T-helper 22 cell (primary cell): ENCODE measurements around the gene MGAT4C.
"Not testable (repeated sequence)": the region's sequence is repeated elsewhere in the genome, so short reads cannot be mapped to it uniquely, and the experiment has no call there.

Source experiments
- DNase-seq: peaks from one replicate; pipeline ENCODE4 v3.0.0-alpha.2; 2020; ENCODE audit warnings: low read depth

MGAT4C gene

GRCh38 chr12:86134561-86134960 lies 121.6 kb downstream of the MGAT4C start:
- no peak for DNase-seq

- DNase-seq = not testable (repeated sequence)
Measured at GRCh38 chr12:86126900-86127299, 129.3 kb downstream of the MGAT4C start.

- no peak for DNase-seq
Measured at GRCh38 chr12:86122846-86123468, 133.2 kb downstream of the MGAT4C start.

DNA sequence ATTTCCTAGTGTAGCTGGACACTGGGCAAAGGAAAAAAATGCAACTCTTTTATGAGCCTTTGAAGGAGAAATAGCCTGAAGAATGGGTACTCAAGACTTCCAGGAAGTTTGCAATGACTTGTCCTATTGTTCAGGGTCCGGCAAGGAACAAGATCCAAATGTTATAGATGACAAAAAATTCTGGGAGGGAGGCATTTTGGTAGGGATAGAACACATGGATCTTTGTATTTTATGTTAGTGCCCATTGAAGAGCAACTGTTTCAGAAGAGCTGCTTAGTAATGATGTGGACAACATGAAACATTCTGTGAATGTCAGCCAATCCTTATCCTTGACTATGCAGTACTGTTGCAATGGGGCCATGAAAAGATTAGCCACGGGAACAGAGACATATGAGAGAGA lies 138.0 kb downstream of the MGAT4C start:
- no peak for DNase-seq

GRCh38 chr12:86117711-86118110 lies 138.5 kb downstream of the MGAT4C start:
- DNase-seq = no peak

- DNase-seq = no peak
Measured at GRCh38 chr12:86104087-86104486, 152.1 kb downstream of the MGAT4C start.

DNA sequence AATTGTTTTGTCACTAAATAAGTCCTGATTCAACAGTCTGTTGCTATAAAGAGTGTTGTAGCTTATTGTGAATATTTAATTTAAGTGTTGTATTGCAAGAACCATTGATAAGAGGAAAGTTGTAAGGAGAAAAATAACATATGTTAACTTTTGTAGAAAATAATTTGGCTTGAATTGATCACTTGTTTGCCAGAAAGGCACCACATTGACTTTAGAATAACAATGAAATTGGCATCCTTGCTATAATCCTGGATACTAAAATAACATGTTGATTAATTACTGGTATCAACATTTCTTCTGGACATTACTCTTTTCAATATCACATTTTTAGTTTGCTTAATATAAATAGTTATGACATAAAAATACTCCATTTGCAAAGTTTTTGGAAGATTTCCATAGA lies 159.0 kb downstream of the MGAT4C start:
- DNase-seq = no peak

GRCh38 chr12:86091681-86092080 lies 164.5 kb downstream of the MGAT4C start:
- no peak for DNase-seq

GRCh38 chr12:86081843-86082242 lies 174.3 kb downstream of the MGAT4C start:
- DNase-seq = no peak

DNA sequence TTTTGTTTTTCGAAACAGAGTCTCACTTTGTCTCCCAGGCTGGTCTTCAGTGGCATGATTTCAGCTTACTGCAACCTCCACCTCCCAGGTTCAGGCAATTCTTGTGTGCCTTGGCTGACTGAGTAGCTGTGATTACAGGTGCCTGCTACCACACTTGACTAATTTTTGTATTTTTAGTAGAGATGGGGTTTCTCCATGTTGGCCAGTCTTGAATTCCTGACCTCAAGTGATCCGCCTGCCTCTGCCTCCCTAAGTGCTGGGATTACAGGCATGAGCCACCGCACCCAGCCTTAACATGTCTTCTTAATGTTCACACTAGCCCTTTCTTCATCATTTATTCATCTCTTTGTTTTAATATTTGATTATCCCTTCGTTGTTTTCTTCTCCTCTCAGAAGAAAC lies 197.1 kb downstream of the MGAT4C start:
- DNase-seq = not testable (repeated sequence)

DNA sequence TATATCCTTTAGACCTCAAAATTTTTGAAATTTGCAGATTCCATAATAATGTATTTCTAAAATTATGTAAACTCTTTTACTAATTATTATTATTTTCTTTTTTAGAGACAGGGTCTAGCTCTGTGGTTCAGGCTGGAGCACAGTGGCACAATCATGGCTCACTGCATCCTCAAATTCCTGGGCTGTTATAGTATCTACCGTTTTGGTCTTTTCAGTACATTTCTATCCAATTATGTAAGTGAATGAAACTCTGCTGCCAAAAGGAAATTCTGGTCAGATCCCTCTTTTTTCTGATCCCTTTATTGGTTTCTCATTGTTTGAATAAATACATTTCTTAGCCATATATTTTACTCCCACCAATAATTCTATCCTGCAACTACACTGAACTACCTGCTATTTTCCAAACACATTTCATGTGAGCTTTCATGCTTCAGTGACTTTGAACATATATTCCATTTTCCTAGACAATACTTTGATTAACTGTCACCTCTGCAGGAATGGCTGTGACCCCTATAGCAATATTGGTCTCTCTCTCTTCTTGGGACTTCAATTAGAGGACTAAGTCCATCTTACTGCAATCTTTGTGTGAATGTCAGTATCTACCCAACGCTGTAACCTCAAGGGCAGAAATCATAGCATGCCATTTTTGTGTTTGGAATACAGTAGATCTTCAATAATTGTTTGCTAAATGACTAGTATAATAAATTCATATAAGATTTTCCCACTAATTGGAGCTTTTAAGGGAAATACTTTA lies 198.9 kb downstream of the MGAT4C start:
- DNase-seq = no peak

GRCh38 chr12:86052921-86053320 lies 203.3 kb downstream of the MGAT4C start:
- no peak for DNase-seq

- DNase-seq = no peak
Measured at GRCh38 chr12:86050010-86050409, 206.2 kb downstream of the MGAT4C start.

- no peak for DNase-seq
Measured at GRCh38 chr12:86044396-86044795, 211.8 kb downstream of the MGAT4C start.

- no peak for DNase-seq
Measured at GRCh38 chr12:86042062-86042461, 214.1 kb downstream of the MGAT4C start.

DNA sequence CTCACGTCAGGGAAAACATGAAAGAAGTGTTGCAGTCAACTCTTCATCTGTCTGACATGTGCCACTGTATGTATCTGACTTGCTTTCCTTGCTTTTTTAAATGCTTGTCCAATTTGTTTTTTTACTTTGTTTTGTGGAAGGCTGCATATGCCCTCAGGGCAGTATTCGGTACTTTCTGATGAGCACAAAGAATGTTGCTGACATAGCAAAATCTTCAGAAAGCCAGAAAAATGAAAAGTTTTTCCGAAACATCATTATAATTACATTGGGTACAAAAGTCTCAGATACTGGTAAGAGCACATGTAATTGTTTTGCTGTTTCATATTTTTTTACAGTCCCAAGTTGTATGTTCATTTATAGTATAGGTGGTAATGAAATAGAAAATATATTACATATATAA lies 237.8 kb downstream of the MGAT4C start:
- DNase-seq = no peak

DNA sequence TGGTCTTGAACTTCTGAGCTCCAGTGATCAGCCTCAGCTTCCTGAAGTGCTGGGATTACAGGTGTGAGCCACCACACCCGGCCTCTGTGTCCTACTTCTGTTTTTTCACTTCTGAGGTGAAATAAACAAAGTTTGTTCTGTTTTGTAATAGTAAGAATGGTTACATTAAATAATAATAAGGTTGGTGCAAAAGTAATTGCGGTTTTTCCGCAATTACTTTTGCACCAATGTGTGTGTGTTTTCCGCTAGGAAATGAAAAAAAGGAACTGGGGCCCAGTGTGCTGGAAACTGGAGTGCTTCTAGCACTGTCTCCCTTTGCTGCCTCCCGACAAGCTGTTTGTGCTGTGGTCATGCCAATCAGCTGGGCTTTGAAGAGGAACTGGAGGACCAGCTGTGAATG lies 241.2 kb downstream of the MGAT4C start:
- DNase-seq = no peak

- no peak for DNase-seq
Measured at GRCh38 chr12:86006727-86007126, 249.5 kb downstream of the MGAT4C start.

- DNase-seq = no peak
Measured at GRCh38 chr12:85998074-85998473, 258.1 kb downstream of the MGAT4C start.

GRCh38 chr12:85996280-85996679 lies 259.9 kb downstream of the MGAT4C start:
- no peak for DNase-seq

GRCh38 chr12:85993746-85994145 lies 262.4 kb downstream of the MGAT4C start:
- no peak for DNase-seq

- DNase-seq = no peak
Measured at GRCh38 chr12:85985996-85986395, 270.2 kb downstream of the MGAT4C start.

GRCh38 chr12:85983601-85984000 lies 272.6 kb downstream of the MGAT4C start:
- DNase-seq = no peak

DNA sequence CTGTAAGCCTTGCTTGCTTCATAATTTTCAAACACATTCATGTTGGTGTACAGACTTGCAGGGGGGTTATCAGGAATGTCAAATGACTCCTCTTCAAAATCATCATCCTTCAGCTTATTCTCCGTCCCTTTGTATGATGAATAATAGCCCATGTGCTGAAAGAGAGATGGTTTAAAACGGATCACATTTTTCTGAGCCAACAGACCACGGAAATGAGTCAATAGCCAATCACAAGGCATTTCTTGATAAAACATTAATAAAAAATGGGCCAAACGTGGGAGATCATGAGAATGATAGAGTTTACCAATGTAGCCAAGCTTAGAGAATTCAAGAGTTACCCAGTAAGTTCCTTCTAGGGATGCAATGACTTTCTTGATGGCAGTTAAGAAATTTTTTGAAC lies 276.6 kb downstream of the MGAT4C start:
- DNase-seq = no peak
